Head of caudate nucleus (tissue), 42 donors: Measurements from ENCODE around the gene MED16.
"Not testable (repeated sequence)": the region's sequence is repeated elsewhere in the genome, so short reads cannot be mapped to it uniquely, and the experiment has no call there.

Source experiments
- DNase-seq, 42 donors: peaks; one replicate each; pipeline versions ENCODE4 v3.0.0 to v3.0.0-alpha.2; 2020 to 2021; ENCODE audit warnings: mixed read lengths in 7 of 42
- intact Hi-C: fragments of 100-400 bp; cut with DNase I; formaldehyde crosslinking; loops from one replicate; pipeline ENCODE4 v1.15.0; 2022

Gene MED16

DNA sequence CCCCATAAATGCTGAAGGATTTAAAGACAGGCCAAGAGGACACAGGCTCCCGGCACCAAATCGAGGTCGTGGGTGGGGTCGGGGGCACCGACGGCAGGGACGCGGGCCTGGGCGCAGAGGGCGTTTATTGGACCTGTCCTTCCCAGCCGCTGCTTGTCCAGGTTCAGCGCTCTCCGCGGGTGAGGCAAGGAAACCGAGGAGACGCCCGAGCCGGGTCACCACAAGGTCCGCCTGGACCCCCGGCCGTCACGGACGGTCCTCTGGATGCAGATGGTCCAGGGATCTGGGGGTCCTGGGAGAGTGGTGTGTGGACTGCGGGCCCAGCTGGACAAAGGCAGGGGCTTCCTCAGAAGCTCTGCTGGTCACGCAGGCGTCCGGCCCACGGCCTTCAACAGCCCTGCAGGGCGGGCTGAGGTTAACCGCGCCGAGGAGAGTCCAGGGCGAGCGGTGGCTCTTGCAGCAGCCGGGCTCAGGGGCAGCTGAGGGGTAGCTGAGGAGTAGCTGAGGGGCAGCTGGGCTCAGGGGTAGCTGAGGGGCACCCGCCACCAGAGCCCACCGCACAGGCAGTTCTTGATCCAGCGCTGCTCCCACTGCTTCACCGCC lies 25.0 kb downstream of the MED16 start:
- no peak for DNase-seq
- intact Hi-C loops, result no loop called here

- DNase-seq, result no peak
- intact Hi-C loops, result no loop called here
Measured at GRCh38 chr19:867301-867793, 25.6 kb downstream of the MED16 start.

DNA sequence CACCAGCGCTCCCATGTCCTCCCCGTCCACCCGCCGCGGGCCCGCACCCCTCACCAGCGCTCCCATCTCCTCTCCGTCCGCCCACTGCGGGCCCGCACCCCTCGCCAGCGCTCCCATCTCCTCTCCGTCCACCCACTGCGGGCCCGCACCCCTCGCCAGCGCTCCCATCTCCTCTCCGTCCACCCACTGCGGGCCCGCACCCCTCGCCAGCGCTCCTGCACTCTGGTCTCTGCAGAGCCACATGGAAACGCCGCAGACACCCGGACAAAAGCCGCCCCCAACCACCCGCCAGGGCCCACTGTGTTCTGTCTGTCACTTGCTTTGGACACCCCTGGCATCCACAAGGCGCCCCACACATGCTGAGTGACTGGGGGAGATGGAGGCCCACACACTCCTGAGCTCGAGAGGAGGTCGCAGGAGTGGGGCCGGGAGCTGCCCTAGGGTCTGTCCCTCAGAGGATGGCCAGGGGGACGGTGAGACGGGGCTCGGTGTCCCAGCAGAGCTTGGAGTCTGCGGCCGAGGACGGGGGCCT lies 26.2 kb downstream of the MED16 start:
- intact Hi-C loops, result no loop called here
- no peak for DNase-seq

DNA sequence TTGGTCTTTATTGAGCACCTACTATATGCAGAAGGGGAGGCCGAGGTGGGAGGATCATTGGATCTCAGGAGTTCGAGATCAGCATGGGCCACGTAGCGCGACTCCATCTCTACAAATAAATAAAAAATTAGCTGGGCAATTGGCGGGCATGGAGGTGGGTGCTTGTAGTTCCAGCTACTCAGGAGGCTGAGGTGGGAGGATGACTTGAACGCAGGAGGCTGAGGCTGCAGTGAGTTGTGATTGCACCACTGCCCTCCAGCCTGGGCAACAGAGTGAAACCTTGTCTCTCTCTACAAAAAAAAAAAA lies 29.7 kb downstream of the MED16 start:
- no peak for DNase-seq

GRCh38 chr19:862581-863314 lies 30.2 kb downstream of the MED16 start:
- DNase-seq, result peak in 6 of 42 donors; percentile 26 to 59 (median 39)
- intact Hi-C loops, result no loop called here

More for the DNA sequence above, 29.7 kb downstream of the MED16 start:
- intact Hi-C loops, result no loop called here

DNA sequence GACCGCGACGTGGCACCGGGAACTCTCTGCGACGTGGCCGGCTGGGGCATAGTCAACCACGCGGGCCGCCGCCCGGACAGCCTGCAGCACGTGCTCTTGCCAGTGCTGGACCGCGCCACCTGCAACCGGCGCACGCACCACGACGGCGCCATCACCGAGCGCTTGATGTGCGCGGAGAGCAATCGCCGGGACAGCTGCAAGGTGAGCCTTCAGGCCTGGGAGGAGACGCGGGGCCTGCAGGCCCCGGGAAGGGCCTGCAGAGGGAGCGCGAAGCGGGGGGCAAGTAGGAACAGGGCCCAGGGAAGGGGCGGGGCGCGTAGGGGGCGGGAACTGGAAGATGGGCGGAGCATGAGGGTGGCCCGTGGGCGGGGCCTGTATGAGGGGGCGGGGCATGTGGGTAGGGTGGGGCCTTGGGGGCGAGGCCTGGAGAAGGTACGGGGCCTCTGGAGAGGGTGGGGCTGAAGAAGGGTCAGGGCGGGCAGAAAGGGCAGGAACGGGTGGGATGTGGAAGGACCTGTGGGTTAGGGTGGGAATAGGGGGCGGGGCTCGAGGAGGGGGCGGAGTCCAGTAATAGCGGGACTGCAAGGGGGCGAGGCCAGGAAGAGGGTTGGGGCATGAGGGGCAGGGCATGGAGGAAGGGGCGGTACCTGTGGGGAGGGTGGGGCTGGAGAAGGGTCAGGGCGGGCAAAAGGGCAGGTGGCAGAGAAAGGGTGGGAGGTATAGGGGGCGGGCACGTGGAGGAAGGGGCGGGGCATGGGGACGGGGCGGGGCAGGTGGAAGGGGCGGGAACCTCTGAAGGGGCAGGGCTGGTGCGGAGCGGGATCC lies 31.0 kb downstream of the MED16 start:
- peak in 7 of 42 donors; percentile 15 to 61 (median 32) for DNase-seq

DNA sequence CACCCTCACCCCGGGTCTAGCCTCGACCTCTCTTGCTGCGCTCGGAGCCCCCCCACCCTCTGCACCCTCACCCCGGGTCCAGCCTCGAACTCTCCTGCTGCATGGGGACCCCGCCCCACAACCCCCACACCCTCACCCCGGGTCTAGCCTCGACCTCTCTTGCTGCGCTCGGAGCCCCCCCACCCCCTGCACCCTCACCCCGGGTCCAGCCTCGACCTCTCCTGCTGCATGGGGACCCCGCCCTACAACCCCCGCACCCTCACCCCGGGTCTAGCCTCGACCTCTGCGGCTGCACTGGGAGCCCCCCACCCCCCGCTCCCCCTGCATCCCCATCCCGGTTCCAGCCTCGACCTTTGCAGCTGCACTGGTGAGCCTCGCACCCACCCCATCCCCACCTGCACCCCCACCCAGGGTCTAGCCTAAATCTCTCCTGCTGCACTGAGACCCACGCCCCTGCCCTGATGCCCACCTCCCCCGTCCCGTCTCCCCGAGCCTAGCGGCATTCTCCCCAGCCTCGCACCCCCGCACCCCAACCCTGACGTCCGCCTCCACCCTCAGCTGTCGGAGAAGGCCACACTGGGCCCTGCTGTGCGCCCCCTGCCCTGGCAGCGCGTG lies 31.7 kb downstream of the MED16 start:
- intact Hi-C loops, result loop anchor here (2.0 kb wide), 1 partner anchor 118 kb away; no protein-coding TSS in a partner anchor
- no peak for DNase-seq

More for the DNA sequence above, 31.0 kb downstream of the MED16 start:
- intact Hi-C loops, result loop anchor here (2.0 kb wide), 1 partner anchor 117 kb away; no protein-coding TSS in a partner anchor

GRCh38 chr19:858868-859843 lies 33.8 kb downstream of the MED16 start, which contains the start of gene CFD:
Gene CFD, plus strand, starts transcription at chr19:859664. Its CDS starts 26 bp downstream, at chr19:859690.
- intact Hi-C loops, result loop anchor here (5.0 kb wide), 1 partner anchor 63 kb away; no protein-coding TSS in a partner anchor
- peak in 6 of 42 donors; percentile 12 to 51 (median 40) for DNase-seq

- DNase-seq, result no peak
- intact Hi-C loops, result loop anchor here (5.0 kb wide), 1 partner anchor 64 kb away; no protein-coding TSS in a partner anchor
Measured at GRCh38 chr19:858284-858683, 34.7 kb downstream of the MED16 start.

DNA sequence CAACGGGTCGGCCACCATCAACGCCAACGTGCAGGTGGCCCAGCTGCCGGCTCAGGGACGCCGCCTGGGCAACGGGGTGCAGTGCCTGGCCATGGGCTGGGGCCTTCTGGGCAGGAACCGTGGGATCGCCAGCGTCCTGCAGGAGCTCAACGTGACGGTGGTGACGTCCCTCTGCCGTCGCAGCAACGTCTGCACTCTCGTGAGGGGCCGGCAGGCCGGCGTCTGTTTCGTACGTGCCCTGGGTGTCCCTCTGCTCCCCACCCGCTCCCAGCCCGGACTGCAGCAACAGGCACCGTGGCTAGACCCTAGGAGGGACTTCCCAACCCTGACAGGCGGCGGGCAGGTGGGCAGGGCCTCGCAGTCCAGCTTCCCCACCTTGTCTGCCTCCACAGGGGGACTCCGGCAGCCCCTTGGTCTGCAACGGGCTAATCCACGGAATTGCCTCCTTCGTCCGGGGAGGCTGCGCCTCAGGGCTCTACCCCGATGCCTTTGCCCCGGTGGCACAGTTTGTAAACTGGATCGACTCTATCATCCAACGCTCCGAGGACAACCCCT lies 37.3 kb downstream of the MED16 start:
- intact Hi-C loops, result loop anchor here (5.0 kb wide), 1 partner anchor 67 kb away; no protein-coding TSS in a partner anchor
- DNase-seq, result no peak

- intact Hi-C loops, result loop anchor here (5.0 kb wide), 1 partner anchor 67 kb away; no protein-coding TSS in a partner anchor
Measured at GRCh38 chr19:855142-855541, 37.8 kb downstream of the MED16 start.

DNA sequence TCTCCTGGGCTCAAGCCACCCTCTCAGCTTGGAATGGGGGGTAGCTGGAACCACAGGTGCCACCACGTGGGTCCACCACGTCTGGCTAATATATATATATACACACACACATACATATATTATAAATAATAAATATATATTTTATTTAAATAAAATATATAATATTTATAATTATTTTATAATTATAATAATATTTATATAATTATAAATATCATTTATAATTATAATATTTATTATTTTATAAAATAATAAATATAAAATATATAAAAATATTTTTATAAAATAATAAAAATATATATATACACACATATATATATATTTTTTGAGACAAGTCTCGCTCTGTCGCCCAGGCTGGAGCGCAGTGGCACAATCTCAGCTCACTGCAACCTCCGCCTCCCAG lies 38.4 kb downstream of the MED16 start:
- DNase-seq, result no peak
- intact Hi-C loops, result no loop called here

More at GRCh38 chr19:855142-855541, 37.8 kb downstream of the MED16 start:
- DNase-seq, result no peak

GRCh38 chr19:853614-854220 lies 39.3 kb downstream of the MED16 start:
- DNase-seq, intact Hi-C loops: not testable (repeated sequence)

DNA sequence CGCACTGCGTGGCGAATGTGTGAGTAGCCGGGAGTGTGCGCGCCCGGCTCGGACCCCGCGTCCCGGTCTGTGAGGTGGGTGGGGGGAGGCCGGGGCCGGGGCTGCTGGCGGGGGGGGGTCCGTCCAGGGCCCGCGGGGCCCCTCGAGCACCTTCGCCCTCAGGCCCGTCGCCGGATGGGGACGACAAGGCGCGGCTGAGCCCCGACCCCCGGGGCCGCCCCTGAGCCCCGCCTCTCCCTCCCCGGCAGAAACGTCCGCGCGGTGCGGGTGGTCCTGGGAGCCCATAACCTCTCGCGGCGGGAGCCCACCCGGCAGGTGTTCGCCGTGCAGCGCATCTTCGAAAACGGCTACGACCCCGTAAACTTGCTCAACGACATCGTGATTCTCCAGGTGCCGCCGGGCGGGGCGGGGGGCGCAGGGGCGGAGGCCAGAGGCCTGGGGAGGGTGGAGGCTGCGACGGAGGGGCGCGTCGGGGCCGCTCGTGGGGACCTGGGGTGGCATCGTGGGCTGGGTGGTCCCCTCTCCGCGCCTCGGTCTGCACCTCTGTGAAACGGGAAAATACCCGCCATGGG lies 39.9 kb downstream of the MED16 start:
- DNase-seq, result no peak
- intact Hi-C loops, result no loop called here

DNA sequence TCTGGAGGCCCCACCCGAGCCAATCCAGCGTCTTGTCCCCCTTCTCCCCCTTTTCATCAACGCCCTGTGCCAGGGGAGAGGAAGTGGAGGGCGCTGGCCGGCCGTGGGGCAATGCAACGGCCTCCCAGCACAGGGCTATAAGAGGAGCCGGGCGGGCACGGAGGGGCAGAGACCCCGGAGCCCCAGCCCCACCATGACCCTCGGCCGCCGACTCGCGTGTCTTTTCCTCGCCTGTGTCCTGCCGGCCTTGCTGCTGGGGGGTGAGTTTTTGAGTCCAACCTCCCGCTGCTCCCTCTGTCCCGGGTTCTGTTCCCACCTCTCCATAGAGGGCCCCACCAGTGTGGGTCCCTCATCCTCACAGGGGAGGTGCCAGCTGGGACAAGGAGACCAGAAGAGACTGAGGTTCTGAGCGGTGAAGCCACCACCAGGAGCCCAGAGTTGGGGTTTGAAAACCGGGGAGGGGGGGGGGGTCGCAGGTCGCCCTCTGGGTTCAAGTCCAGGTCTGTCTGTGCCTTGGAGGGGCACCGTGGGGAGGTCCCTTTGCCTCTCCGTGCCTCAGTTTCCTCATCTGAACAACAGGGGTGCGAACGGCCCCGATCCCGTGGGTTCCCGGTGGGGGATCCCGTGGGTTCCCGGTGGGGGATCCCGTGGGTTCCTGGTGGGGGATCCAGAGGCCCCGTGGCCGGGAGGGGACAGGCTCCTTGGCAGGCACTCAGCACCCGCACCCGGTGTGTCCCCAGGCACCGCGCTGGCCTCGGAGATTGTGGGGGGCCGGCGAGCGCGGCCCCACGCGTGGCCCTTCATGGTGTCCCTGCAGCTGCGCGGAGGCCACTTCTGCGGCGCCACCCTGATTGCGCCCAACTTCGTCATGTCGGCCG lies 40.6 kb downstream of the MED16 start, which contains the start of gene ELANE:
TSS of gene ELANE (plus strand) at position 168 of the 878 bp plus-strand sequence. CDS start at position 194, 26 bp downstream.
- no peak for DNase-seq
- intact Hi-C loops, result no loop called here
